WTC11 (cell line): ENCODE results near the gene CTTNBP2.

Experiments used
- CTCF ChIP-seq: fragments of 200-600 bp; IDR thresholded peaks from 2 replicates; pipeline ENCODE4 v1.8.0; 2022; ENCODE audit warnings: antibody characterized with exemption
- FOXJ3 ChIP-seq: sonication (generic); formaldehyde crosslinking; IDR thresholded peaks from 2 replicates; pipeline ENCODE4 v1.9.0; 2021; ENCODE audit warnings: missing genetic modification reagents, mild to moderate bottlenecking, borderline replicate concordance
- MAX ChIP-seq: sonication (generic); formaldehyde crosslinking; IDR thresholded peaks from 2 replicates; pipeline ENCODE4 v1.8.0; 2022; ENCODE audit warnings: mild to moderate bottlenecking, missing genetic modification reagents
- NR1H2 ChIP-seq: sonication (generic); formaldehyde crosslinking; IDR thresholded peaks from 2 replicates; pipeline ENCODE4 v1.9.0; 2021; ENCODE audit warnings: mild to moderate bottlenecking, moderate library complexity, missing genetic modification reagents
- ZNF396 ChIP-seq: fragments of 250-450 bp; sonication (Bioruptor Pico); IDR thresholded peaks from 2 replicates; pipeline ENCODE4 v1.8.0; 2021; ENCODE audit warnings: mild to moderate bottlenecking, moderate library complexity, borderline replicate concordance

GRCh38 chr7:117683430-117684175 lies 189.6 kb downstream of the CTTNBP2 start:
- TF ChIP-seq ZNF396 (CRISPR knock-in tag) (no peak), FOXJ3 (CRISPR knock-in tag) (no peak), MAX (CRISPR knock-in tag) (no peak), CTCF (no peak), NR1H2 (CRISPR knock-in tag) (no peak)
